GM18861 (cell line): ENCODE measurements around the gene RAP1GDS1.
"Not testable (repeated sequence)": the region's sequence is repeated elsewhere in the genome, so short reads cannot be mapped to it uniquely, and the experiment has no call there.

Experiments
- ATAC-seq: cut with Tn5 transposase; IDR thresholded peaks from one replicate; pipeline ENCODE4 v1.9.1; 2021; ENCODE audit not compliant: unreplicated experiment

The RAP1GDS1 gene

GRCh38 chr4:98343626-98344025 lies 82.4 kb downstream of the RAP1GDS1 start:
- no peak for ATAC-seq

- ATAC-seq: no peak
Measured at GRCh38 chr4:98345838-98346237, 84.7 kb downstream of the RAP1GDS1 start.

- ATAC-seq: no peak
Measured at GRCh38 chr4:98352396-98352795, 91.2 kb downstream of the RAP1GDS1 start.

GRCh38 chr4:98352940-98353339 lies 91.8 kb downstream of the RAP1GDS1 start:
- ATAC-seq: no peak

GRCh38 chr4:98358630-98359248 lies 97.6 kb downstream of the RAP1GDS1 start:
- ATAC-seq: no peak

GRCh38 chr4:98359646-98360045 lies 98.5 kb downstream of the RAP1GDS1 start:
- ATAC-seq: no peak

- no peak for ATAC-seq
Measured at GRCh38 chr4:98363431-98363830, 102.2 kb downstream of the RAP1GDS1 start.

GRCh38 chr4:98366275-98366674 lies 105.1 kb downstream of the RAP1GDS1 start:
- ATAC-seq: not testable (repeated sequence)

- ATAC-seq: not testable (repeated sequence)
Measured at GRCh38 chr4:98368000-98368399, 106.8 kb downstream of the RAP1GDS1 start.

GRCh38 chr4:98369322-98369721 lies 108.1 kb downstream of the RAP1GDS1 start:
- ATAC-seq: no peak

GRCh38 chr4:98374643-98375042 lies 113.5 kb downstream of the RAP1GDS1 start:
- ATAC-seq: no peak

- ATAC-seq: peak; percentile 40
Measured at GRCh38 chr4:98377559-98377958, 116.4 kb downstream of the RAP1GDS1 start.

- no peak for ATAC-seq
Measured at GRCh38 chr4:98381306-98381705, 120.1 kb downstream of the RAP1GDS1 start.

GRCh38 chr4:98383431-98384106 lies 122.4 kb downstream of the RAP1GDS1 start:
- peak; percentile 86 for ATAC-seq

GRCh38 chr4:98385831-98386230 lies 124.6 kb downstream of the RAP1GDS1 start:
- no peak for ATAC-seq

- ATAC-seq: no peak
Measured at GRCh38 chr4:98387345-98388026, 126.3 kb downstream of the RAP1GDS1 start.

- no peak for ATAC-seq
Measured at GRCh38 chr4:98394134-98394533, 132.9 kb downstream of the RAP1GDS1 start.

GRCh38 chr4:98399915-98400314 lies 138.7 kb downstream of the RAP1GDS1 start:
- no peak for ATAC-seq

- ATAC-seq: peak; percentile 75
Measured at GRCh38 chr4:98406819-98407218, 145.6 kb downstream of the RAP1GDS1 start.

- ATAC-seq: no peak
Measured at GRCh38 chr4:98411731-98412130, 150.5 kb downstream of the RAP1GDS1 start.

GRCh38 chr4:98416844-98417243 lies 155.7 kb downstream of the RAP1GDS1 start:
- ATAC-seq: no peak

- ATAC-seq: not testable (repeated sequence)
Measured at GRCh38 chr4:98420151-98420550, 159.0 kb downstream of the RAP1GDS1 start.
